HG03280 (cell line): Measurements from ENCODE around the gene SLC35A5.

ENCODE experiments used
- ATAC-seq: cut with Tn5 transposase; IDR thresholded peaks from one replicate; pipeline ENCODE4 v1.9.1; 2021; ENCODE audit warnings: mild to moderate bottlenecking, moderate library complexity; ENCODE audit not compliant: unreplicated experiment

Gene SLC35A5

DNA sequence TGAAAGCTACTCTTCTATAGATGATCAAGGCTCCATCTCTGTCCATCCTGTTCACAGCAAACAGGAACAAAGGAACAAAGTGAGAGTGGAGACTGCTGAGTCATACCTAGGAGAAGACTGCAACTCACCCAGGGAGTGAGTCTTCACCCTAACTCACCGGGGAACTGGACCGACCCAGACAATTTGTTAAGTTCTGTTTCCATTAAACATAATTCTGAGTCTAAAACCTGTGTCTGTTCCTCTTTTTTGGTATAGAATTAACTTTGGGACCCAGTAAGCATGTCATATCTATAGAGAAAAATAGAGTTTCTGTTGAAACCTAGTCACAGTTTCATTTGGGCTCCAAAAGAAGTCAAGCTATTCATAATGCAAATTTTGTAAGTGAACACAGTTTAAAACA is 57.5 kb downstream of the SLC35A5 start:
- peak; percentile 45 for ATAC-seq

DNA sequence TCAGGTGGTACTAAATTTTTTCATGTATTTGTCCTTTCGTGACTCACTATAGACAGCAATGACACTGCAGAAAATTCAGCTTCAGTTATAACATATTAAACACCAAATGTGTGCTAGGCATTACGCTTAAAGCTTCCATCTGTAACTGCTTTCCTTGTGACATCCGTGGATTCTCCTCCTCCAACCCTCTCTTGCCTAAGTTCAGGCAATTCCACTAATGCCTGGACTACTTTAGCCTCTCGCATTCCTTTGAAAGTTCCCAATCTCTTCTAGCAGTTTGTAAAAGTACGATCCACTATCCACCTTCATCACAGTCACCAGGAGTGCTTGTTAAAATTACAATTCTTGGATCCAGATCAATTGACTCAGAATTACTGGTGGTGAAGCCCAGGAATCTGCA is 61.4 kb downstream of the SLC35A5 start:
- no peak for ATAC-seq

DNA sequence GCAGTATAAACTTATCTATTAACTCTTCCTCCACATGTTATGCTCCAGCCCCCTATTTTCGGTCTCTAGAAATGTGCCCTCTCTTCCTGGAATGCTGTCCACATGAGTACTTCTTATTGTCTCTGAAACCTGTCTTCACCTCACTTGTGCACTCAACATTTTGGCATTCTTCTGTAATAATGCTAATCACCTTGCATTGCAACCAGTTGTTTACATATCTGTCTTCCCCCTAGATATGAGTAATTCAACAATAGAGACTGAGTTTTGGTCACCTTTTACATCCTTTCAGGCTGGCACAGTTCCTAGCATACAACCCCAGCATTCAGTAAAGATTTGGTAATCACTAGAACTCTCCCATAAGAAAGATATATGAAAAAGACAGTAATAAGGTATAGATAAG is 61.9 kb downstream of the SLC35A5 start:
- ATAC-seq: no peak

DNA sequence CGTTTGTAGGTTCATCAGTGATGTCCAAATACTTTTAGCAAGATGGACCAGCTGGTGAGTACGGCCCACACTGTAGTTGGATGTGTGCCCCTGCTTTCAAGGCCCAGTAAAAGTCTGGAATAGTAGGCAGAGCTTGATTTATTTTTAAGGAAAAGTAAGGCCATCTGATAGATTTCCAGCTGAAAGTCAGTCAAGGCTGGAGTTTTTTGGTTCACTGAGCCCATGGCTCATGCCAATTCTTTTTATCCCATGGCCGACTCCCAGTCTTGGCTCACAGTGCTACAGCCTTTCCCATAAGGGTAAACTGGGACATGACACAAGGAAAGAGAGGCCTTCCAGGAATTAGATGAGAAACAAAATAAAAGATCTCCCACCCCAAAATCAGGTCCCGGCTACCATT is 65.6 kb downstream of the SLC35A5 start:
- no peak for ATAC-seq

DNA sequence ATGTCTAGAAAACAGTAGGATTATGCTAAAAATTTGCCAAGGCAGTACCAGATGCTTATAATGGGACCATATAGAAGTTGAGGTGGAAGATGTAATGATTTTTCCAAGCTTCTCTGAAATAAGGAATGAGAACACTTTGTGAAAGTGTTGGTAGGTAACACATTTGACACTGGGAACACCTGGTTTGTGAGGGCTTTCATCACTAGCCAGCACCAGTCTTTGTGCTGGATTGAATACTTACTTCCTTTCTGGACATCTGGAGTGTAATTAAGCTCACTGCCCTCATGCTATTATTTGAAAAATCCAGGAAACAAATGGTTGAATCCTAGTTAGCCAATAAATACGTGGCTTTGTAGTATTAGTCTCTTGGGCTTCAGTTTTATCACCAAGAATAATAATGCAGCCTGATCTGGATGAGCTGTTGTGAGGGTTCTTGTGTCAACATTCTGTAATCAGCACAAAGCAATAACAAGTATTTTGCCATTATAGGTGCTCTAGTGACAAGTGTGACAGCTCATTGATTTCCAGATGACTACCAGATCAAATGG is 66.1 kb downstream of the SLC35A5 start:
- ATAC-seq: no peak

DNA sequence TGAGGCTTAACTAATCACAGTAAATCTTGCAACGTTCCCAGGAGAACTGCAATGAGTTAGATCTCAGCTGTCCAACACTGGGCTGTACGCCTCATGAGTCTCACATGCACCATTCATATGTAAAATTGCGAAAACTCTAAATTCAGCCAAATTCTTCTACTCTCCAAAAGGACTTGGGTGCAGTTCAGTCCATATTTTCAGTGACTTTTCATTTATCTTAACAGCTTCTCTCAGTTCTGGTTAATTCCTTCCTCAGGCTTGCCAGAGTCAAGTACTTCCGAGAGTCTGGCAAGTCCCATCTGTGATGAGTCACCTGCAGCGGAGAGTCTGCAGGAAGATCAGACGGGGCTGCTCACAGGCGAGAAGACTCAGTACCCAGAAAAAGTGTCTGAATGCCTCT is 67.6 kb downstream of the SLC35A5 start:
- ATAC-seq: no peak

DNA sequence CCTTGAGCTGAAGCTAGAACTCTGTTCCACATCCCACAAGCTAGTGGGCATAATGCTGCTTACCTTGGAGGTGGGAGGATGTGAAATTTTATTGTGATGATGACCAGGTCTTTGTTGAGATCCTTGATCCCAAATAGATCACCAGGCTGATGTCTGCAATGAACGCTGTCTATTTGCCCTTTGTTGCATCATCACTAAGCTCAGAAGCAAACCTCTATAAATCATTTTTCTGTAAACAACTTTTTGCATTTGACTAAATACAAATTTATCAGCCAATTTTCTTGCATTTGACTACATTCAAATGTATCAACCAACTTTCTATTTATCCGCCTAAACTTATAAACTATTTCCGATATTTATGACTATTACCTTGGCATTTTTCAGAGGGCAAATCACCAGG is 69.4 kb downstream of the SLC35A5 start:
- ATAC-seq: no peak

DNA sequence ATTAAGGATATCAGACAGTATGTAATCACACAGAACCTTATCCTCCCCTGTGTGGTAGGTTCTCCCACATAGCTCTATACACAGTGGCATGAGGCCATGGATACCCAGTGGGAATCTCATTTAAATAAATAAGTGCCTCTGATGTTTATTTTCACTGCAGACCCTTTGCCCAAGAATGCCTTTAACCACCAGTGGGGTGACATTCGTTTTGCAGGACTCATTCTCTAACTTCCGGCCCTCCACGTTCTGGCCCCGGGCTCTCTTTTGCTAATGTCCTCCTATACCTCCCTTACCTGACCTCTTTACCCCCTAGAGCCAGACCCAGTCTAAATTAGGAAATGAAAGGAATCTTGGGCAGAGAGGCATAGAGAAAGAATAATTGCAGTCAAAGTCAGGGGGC is 70.8 kb downstream of the SLC35A5 start:
- ATAC-seq: no peak

DNA sequence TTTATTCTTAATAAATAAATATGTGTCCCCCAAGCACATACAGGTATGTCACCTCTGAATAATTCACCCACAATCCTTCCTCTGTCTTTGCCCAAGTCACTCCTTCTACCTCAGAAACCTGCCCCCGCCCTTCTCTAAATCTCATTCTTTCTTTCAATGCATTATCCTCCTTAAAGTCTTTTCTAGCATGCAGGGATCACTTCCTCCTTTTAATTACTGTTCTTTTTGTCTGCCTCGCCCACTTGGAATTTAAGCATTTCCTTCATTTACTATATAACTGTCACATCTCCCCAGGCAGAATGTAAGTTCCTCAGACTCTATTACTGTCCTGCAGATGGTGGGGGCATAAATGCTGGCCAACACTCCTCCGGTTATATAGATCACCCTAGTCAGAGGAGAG is 71.3 kb downstream of the SLC35A5 start:
- no peak for ATAC-seq

DNA sequence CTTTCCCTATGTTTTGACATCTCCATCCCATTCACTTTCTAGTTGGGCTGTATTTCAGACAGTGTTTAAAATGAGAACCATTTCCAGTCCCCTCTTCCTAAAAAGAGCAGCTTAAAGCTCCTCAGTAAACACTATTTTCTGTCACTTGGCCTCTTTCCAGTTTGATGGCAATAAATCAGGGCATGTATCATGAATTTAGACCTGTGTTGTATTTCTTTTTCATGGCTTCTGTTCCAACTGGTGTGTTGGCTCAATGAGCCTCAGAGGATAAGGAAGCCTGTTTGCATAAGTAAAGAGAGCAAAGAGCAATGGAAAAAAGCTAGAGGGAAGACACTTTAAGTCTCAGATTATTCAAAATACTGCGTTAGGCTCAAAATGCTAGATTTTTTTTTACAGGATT is 71.9 kb downstream of the SLC35A5 start:
- ATAC-seq: no peak

DNA sequence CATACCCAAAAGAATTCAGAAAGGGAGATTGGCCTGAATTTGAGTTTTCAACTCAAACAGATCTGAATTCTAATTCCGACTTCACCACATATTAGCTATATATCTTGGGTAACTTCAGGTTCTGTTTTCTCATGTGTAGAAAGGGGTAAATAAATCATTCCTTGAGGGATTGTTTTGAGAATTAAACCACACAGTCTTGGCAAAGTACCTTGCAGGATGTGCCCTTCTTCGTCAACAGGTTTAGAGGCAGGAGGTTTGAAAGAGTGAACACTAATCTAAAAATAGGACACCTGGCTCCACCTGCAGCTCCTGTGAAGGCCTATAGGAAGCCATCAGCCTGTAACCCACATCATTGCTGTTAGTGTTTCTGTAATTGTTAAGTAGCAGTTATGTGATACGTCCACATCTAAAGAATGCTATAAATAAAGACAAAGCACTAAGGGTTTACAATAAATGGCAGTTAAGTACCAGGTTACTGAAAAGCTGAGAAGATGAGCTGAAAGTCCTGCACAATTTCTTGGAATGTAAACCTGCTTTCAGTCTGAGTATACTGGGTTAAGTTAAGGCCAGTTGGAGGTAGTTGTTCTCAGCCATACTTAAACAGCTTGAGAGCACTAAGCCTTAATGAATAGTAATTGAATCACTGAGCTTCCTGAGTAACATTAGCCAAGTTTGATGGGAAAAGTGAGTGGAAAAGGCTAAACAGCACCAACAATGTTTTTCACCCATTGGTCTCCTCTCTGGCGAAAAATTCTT is 73.1 kb downstream of the SLC35A5 start:
- ATAC-seq: no peak
